NCI-H524 treated with DMSO at 0.1 percent for 48 hours (cell line): ENCODE data around the gene GPR22.

Experiments
- DNase-seq: peaks from one replicate; lab custom pipeline; 2025; lab: John Stamatoyannopoulos, UW

The GPR22 gene, protein sequence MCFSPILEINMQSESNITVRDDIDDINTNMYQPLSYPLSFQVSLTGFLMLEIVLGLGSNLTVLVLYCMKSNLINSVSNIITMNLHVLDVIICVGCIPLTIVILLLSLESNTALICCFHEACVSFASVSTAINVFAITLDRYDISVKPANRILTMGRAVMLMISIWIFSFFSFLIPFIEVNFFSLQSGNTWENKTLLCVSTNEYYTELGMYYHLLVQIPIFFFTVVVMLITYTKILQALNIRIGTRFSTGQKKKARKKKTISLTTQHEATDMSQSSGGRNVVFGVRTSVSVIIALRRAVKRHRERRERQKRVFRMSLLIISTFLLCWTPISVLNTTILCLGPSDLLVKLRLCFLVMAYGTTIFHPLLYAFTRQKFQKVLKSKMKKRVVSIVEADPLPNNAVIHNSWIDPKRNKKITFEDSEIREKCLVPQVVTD

DNA sequence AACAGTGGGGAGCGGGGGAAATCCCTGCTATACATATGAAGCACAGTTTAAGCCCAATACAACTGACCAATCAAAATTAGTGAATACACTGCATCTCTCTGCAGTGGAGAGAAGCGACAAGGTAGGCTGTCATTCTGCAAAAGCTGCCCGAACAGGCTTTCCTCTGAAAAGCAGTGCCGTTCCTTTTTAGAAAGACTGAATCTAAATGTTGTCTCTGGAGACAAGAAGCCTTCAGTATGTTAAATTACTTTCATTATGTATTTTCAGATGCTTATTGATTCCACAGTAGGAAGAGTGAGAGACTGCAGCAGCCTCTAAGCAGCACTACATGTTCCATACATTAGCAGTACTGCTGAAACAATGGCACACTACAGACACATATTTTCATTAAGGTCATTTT is at the start of gene GPR22:
GPR22 (plus strand) TSS at position 129 of the 400 bp plus-strand sequence. CDS start 4,004 bp downstream, outside the sequence.
- DNase-seq: no peak

DNA sequence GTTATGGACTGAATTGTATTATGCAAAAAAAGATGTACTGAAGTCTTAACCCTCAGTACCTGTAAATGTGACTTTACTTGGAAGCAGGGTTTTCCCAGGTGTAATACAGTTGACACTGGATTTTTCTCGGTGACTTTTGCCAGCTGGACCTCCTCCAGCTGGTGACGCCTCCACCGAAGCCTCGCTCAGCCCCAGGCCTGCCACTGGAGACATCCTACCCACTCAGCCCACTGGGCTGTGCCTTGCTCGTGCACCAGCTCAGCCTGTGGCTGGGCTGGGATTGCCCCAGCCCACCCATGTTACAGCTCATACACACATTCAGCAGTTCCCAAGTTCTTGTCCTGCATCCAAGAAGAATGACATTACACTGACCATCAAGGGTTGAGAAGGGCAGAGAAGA is 42.4 kb upstream of the GPR22 start:
- no peak for DNase-seq

DNA sequence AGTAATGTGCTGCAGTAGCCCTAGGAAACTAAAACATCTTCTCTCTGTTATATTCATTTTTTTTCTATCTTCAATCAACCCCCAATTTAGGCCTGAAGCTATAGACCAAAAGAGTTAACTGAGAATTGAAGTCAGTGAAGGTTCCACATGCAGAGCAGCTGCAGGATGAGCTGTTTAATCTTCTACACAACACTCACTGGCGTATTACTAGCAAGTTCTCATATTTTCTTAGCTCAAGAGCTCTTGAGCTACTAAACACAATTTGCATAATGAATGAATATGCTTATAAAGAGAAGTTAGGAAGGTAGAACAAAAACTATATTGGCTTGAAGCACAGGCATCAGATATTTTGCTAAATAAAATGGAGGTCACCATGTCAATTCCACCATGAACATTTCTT is 41.2 kb upstream of the GPR22 start:
- no peak for DNase-seq

DNA sequence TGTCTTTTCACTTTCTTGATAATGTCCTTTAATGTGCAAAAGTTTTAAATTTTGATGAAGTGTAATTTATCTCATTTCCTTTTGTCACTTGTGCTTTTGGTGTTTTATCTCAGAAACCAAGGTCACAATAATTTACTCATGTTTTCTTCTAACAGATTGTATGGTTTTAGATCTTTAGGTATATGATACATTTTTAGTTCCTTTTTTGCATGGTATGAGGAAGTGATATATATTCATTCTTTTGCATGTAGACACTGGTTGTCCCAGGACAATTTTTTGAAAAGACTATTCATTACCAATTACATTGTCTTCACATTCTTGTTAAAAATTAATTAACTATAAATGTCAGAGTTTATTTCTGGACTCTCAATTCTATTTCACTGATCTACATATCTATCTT is 39.8 kb upstream of the GPR22 start:
- DNase-seq: no peak

DNA sequence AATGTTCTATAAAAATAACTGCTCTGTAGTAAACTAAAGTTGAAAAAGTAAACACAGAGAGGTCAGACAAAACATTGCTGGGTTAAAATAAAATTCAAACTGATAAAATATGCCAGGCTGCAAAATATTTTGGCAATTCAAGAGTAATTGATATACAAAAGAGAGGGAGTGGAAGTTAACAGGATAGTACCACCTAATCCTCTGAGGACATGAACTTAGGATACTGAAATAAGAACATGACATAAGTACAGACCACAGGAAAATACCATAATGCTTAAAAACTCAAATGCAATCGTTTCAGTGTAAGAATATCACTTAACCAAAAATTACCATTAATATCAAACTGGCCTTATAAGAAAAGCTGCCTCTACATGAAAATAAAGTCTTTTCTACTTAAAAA is 37.6 kb upstream of the GPR22 start:
- no peak for DNase-seq

DNA sequence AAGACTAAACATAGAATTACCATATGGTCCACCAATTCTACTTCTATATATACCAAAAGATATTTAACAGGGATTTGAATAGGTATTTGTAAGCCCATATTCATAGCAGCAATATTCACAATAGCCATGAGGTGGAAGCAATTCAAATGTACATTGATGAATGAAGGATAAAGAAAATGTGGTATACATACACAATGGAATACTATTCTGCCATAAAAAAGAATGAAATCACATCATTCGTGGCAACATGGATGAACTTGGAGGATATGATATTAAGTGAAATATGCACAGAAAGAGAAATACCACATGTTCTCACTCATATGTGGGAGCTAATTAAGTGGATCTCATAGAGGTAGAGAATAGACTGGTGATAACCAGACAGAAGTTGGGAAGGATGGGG is 34.1 kb upstream of the GPR22 start:
- DNase-seq: no peak

DNA sequence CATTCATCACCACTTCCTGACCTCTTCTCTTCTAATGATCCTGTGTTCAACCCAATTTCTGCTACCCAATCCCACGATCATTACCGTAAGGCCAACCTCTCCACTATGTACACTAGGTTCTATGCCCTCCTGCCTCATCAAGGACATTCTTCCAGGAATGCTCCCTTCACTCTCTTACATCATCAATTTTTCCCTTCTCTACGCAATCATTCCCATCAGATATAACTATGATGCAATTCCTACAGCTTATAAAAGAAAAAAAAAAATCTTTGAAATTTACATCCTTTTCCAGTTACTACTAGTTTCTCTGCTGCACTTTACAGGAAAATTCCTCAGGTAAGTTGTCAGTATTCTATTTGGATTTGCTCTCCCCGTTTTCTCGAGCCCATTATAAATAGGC is 30.8 kb upstream of the GPR22 start:
- no peak for DNase-seq

DNA sequence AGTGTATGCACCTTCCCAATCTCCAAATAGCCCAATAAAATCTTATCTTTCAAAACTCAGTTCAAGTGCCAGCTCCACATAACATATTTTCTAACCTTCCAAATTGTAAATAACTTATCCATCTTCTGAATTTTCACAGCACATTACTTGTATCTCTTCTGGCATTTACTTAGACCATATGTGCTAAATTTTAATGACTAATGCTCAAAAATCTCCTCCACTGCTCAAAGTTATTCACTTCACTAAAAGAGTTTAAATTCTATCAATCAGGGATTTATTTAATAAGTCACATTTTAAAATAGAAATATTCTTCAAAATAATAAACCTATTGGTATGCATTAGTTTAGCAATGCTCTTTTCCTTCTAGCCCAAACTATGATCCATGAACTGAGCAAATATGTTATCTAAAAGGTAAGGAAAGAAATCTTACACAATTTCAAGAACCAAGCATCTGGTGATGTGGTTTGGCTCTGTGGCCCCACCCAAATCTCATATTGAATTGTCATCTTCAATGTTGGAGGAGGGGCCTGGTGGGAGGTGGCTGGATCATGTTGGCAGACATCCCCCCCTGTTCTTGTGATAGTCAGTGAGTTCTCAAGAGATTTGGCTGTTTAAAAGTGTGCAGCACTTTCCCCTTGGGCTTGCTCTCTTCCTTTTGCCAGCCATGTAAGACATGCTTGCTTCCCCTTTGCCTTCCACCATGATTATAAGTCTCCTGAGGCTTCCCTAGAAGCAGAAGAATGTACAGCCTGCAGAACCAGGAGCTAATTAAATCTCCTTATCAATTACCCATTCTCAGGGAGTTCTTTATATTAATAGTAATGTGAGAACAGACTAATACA is 28.1 kb upstream of the GPR22 start:
- DNase-seq: no peak

DNA sequence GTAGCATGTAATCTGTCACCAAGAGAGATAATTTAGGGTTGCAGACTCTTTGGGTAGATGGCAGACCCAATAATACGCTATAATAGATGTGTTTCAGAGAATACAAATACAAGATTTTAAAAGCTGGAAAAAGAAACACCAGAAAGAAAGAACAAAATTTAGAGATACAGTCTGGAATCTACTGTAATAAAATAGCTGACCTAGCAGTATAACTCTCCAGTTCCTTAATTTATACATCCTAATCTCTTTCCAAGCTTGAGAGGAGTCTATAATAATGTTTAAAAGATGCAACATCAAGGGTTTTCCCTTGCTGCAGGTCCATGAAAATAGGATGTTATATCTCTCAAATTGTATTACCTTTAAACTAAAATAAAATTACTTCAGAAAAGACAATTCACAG is 27.2 kb upstream of the GPR22 start:
- no peak for DNase-seq

DNA sequence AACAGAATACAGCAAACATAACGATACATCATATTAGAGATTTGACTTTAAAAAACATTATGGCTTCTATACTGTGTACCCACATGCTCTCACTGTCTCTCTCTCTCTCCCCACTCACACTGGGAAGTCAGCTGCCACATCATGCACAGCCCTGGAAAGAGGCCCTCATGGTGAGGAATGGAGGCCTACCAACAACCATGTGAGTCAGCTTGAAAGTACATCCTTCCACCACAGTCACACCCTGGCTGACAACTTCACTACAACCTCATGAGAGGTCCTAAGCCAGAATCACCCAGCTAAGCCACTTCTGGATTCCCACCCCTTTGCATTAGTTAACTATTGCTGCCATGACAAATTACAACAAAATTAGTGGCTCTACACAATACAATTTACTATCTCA is 23.3 kb upstream of the GPR22 start:
- DNase-seq: no peak

DNA sequence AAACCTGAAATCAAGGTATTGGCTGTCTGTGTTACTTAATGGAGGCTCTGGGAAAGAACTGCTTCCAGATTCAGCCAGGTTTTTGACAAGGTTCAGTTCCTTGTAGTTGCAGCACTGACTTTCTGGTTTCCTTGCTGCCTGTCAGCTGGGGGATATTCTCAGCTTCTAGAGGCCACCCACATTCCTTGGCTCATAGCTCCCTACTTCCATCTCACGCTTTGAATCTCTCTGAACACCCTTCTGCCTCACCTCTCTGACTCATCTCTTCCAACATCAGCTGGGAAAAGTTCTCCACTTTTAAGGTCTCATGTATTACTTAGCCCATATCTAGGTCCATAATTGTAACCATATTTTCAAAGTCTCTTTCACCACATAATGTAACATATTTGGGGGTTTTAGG is 22.9 kb upstream of the GPR22 start:
- no peak for DNase-seq

DNA sequence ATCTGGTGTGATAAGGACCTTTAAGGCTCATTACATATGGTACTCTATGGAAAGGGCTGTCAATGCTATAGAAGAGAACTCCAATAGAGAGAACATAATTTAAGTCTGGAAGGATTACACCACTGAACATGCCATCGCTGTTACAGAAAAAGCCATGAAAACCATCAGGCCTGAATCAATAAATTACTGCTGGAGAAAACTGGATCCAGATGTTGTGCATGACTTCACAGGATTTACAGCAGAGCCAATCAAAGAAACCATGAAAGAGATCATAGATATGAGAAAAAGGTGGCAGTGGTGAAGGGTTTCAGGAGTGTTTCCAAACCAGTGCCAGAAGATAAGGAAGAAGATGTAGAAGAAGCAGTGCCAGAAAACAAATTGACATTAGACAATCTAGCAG is 18.9 kb upstream of the GPR22 start:
- no peak for DNase-seq

DNA sequence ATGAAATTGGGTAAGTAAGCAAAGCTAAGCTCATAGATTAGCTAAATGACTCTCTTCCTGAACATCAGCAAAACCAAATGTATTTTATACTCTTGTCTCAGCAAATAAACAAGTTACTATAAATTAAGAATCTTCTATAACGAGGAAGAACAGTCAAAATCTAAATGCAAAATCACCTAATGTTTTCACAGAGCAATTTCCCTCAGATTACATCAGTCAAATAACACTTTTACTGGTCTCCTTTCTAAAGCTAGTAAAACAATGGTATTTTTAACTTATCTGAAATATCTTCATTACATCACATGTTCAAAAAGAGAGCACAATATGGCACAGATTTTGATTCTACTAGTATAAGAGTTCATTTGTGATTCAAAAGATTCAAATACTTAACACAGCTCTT is 16.5 kb upstream of the GPR22 start:
- DNase-seq: no peak

DNA sequence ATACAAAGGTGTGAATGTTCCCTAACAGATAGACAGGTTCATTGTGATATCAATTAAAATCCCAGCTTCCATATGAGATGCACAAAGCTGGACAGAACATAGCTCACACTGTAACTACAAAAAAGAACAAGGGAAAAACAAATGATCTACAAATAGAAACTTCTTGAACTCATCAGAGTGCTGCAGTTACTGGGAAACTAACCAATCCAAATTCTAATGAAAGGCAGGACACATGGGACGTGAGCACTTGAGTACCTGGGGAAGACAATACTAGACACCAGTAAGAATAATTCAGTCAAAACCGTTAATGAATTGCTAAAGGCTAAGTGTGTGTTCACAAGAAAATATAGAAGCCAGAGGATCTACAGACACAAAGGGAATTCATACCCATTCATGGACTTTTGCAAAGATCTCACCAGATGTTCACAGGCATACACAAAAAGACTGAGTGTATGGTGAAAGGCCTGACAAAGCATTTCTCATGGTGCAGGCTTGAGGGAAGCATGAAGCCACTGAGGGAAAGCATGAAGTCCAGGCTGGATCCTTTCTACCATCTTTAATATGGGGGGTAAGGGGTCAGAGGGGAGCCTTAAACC is 7.8 kb upstream of the GPR22 start:
- no peak for DNase-seq

DNA sequence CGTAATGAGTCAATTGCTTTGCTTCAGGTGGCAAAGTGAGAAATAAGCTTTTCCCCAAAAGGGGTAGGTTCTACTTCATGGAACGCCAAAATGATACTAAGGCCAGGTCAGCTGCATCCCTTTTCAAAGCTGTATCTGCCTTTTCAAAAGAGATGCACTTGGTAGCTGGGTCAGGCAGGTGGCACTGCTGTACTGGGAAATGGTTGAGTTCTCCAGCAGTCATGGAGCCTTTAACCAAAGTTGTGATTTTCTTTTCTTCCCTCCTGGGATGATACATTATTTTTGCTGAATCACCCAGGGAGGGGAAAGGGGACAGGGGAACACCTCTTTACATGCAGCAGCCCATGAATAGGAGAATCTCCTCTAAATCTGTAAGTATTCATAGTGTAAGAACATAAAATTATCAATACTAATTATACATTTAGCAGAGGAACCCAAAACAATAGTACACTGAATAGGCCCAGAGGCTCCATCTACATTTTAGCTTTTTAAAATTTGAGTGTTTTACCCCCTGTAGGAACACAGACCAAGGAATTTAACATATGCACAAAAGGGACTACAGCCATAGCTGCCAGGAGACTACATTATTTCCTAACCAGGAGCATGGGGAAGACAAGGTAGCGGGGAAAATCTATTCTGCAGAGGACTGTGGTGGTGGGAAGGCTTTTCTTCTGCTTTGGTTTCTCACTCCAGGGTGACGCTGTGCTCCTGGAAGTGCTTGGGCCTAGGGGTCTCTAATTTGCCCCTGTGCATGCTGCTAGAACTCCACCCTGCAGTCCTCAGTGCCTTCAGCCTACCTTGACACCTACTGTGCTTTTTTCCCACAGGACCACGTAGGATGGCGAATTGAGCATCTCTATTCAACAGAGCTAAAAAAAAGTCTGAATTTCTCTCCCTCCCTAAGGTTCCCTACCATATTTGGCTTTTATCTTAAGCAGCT is 6.4 kb upstream of the GPR22 start:
- no peak for DNase-seq

DNA sequence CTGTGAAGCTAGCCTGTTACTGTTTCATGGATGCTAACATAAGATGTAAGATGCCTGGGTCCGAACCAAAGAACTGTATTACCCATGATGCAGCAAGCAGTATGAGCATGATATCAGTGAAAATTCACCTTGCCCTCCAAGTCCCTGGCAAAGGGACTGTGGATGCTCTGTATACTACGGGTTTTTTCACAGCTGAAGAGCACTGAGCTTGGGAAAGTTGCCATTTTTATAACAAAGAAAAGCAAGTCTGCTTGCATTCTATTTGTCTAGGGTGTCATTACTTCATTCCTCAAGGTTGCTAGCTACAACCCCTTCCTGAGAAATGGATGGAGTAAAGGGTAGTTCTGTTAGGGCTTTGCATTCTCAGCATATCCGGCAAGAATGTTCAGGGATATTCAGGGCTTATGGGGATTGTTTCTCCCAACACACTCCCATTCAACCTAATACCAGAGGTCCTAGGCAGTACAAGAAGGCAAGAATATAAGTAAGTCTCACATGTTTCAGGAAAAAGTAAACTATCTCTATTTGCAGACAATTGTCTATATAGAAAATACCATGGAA is 5.1 kb upstream of the GPR22 start:
- DNase-seq: no peak

DNA sequence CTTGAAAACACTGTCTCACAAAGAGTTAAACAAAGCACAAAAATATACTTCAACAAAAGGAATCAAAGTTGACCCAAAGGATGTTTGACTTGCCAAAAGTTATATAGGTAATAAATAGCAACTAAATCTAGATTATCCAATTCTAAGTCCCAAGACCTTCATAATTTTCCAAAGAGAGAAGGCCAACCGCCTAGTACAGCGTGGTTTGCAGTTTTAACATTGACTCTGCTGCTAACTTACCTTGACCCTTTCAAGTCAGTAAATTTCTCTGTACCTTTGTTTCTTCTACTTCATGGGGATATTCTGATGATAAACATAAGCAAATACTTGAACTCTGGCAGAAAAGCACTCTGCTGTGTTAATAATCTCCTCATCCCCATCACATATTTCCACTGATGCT is 1.9 kb upstream of the GPR22 start:
- no peak for DNase-seq

DNA sequence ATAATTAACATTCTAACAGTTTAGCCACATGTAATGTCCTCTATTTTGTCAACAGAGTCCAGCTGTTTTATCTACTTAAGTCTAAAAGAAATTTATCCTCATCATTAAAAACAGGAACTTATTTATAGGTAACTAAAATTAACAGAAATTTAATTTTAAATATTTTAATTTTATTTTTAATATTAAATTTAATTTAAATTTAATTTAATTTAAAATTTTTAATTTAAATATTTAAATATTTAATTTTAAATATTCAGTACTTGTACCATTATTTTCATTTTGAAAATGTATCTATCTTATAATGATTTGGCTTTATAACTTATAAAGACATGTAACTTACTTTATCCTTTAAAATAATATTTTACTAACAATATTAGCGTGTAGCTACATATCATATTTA is 1.0 kb upstream of the GPR22 start:
- no peak for DNase-seq

DNA sequence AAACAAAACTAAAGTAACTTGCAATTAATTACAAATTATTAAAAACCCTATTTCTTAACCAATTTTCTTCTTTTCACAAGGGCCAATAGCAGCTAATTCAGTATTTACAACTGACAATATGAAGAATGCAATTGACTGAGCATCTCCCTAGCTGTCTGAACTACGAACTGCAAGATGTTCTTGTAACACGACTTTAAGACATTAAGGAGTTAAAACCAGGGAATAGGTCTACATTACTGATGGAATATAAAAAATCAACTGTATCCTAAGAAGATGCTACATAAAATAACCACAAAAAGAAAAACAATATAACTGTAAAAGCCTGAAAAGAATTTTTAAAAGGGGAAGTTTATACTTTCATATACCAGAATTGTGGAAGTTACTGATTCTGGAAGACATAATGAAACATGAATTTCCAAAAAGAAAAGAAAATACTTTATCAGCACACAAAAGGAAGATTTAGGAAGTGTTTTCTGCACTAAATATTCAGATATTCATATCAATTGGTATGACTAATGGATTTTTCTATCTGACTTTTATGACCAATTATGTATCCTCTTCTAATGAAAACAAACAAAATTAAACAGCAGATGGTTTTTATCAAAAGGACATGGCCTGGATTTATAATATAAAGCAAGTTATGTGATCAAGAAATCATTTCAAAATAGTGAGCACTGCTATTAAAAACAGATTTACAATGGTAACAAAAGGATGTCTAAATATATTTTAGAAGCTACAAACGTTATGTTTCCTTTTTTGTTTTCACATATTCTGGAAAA is 1.6 kb downstream of the GPR22 start:
- no peak for DNase-seq

DNA sequence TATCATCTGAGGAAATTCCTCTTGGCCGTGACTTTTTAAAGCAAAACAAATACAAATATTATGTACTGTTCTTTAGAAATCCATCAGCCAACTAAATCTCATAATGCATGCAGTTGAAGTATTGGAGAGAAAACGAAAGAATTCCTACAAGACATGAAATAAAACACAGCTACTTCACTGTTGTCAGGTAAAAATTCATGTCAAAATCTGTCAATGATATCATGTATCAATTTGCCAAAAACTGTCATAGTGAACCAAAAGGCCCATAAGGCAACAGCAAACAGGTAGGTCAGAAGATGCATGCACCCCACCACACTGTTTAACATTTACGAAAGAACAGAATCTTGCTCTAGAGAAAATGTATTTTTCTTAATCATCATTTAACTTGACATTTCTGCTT is 2.3 kb downstream of the GPR22 start:
- no peak for DNase-seq

DNA sequence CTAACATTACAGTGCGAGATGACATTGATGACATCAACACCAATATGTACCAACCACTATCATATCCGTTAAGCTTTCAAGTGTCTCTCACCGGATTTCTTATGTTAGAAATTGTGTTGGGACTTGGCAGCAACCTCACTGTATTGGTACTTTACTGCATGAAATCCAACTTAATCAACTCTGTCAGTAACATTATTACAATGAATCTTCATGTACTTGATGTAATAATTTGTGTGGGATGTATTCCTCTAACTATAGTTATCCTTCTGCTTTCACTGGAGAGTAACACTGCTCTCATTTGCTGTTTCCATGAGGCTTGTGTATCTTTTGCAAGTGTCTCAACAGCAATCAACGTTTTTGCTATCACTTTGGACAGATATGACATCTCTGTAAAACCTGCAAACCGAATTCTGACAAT is 4.3 kb downstream of the GPR22 start:
- no peak for DNase-seq
